ENCODE measurements around the gene TAF11L13.
"Not testable (repeated sequence)": the region's sequence is repeated elsewhere in the genome, so short reads cannot be mapped to it uniquely, and the experiment has no call there.

TAF11L13 gene
- total RNA-seq: 0 reads per million in 2 experiments

GRCh38 chr5:17631788-17632187 lies at the start of gene TAF11L13:
Gene TAF11L13, plus strand, starts transcription at chr5:17632088.
- not testable (repeated sequence) for DNase-seq (ENCODE audit: low read depth)

- not testable (repeated sequence) for DNase-seq (ENCODE audit: low read depth)
These were observed 46.2 kb upstream of the TAF11L13 start, which contains the start of gene TAF11L7 for GRCh38 chr5:17585658-17586057. Gene TAF11L7, minus strand, starts transcription at chr5:17585758.

- not testable (repeated sequence) for DNase-seq (ENCODE audit: low read depth)
These were observed 41.0 kb upstream of the TAF11L13 start, which contains the start of gene TAF11L8 for GRCh38 chr5:17590860-17591259. Gene TAF11L8, minus strand, starts transcription at chr5:17590960.

GRCh38 chr5:17594255-17594654 lies 37.6 kb upstream of the TAF11L13 start, which contains the start of gene TAF11L9:
Gene TAF11L9, minus strand, starts transcription at chr5:17594394.
- not testable (repeated sequence) for DNase-seq (ENCODE audit: low read depth)

- DNase-seq (ENCODE audit: low read depth): not testable (repeated sequence)
These were observed 34.2 kb upstream of the TAF11L13 start, which contains the start of gene TAF11L10 for GRCh38 chr5:17597728-17598127. Gene TAF11L10, minus strand, starts transcription at chr5:17597828.

- DNase-seq (ENCODE audit: low read depth): not testable (repeated sequence)
These were observed 28.0 kb upstream of the TAF11L13 start, which contains the start of gene TAF11L11 for GRCh38 chr5:17603880-17604279. Gene TAF11L11, plus strand, starts transcription at chr5:17604183.

GRCh38 chr5:17604951-17605350 lies 26.9 kb upstream of the TAF11L13 start:
- no peak for DNase-seq (ENCODE audit: low read depth)

- DNase-seq (ENCODE audit: low read depth): not testable (repeated sequence)
These were observed 24.4 kb upstream of the TAF11L13 start for GRCh38 chr5:17607461-17607860.

- DNase-seq (ENCODE audit: low read depth): not testable (repeated sequence)
These were observed 21.8 kb upstream of the TAF11L13 start, which contains the start of gene TAF11L12 for GRCh38 chr5:17610092-17610491. Gene TAF11L12, plus strand, starts transcription at chr5:17610392.

- no peak for DNase-seq (ENCODE audit: low read depth)
These were observed 16.8 kb upstream of the TAF11L13 start for GRCh38 chr5:17614872-17615605.

GRCh38 chr5:17619354-17619753 lies 12.5 kb upstream of the TAF11L13 start:
- no peak for DNase-seq (ENCODE audit: low read depth)

- no peak for DNase-seq (ENCODE audit: low read depth)
These were observed 11.3 kb upstream of the TAF11L13 start for GRCh38 chr5:17620627-17621026.

- no peak for DNase-seq (ENCODE audit: low read depth)
These were observed 6.2 kb upstream of the TAF11L13 start for GRCh38 chr5:17625686-17626085.

GRCh38 chr5:17634160-17634559 lies 2.3 kb downstream of the TAF11L13 start, which contains the start of gene TAF11L14:
Gene TAF11L14, plus strand, starts transcription at chr5:17634460.
- no peak for DNase-seq (ENCODE audit: low read depth)

- not testable (repeated sequence) for DNase-seq (ENCODE audit: low read depth)
These were observed 17.3 kb downstream of the TAF11L13 start for GRCh38 chr5:17649232-17649631.

- DNase-seq (ENCODE audit: low read depth): not testable (repeated sequence)
These were observed 23.4 kb downstream of the TAF11L13 start for GRCh38 chr5:17655201-17655759.

- DNase-seq (ENCODE audit: low read depth): no peak
These were observed 24.0 kb downstream of the TAF11L13 start for GRCh38 chr5:17655921-17656320.

GRCh38 chr5:17663182-17663581 lies 31.3 kb downstream of the TAF11L13 start:
- DNase-seq (ENCODE audit: low read depth): no peak

- no peak for DNase-seq (ENCODE audit: low read depth)
These were observed 33.9 kb downstream of the TAF11L13 start for GRCh38 chr5:17665836-17666235.

- no peak for DNase-seq (ENCODE audit: low read depth)
These were observed 34.9 kb downstream of the TAF11L13 start for GRCh38 chr5:17666726-17667235.

GRCh38 chr5:17670353-17670752 lies 38.5 kb downstream of the TAF11L13 start:
- DNase-seq (ENCODE audit: low read depth): no peak

GRCh38 chr5:17678751-17679324 lies 47.0 kb downstream of the TAF11L13 start:
- no peak for DNase-seq (ENCODE audit: low read depth)
